NCI-H2081 treated with DMSO at 0.1 percent for 48 hours (cell line): ENCODE results near the gene THRSP.
"Not testable (repeated sequence)": the region's sequence is repeated elsewhere in the genome, so short reads cannot be mapped to it uniquely, and the experiment has no call there.

Source experiments
- DNase-seq: peaks from one replicate; lab custom pipeline; 2025; lab: John Stamatoyannopoulos, UW

THRSP gene

GRCh38 chr11:78039391-78039918 lies 24.2 kb upstream of the THRSP start:
- no peak for DNase-seq

GRCh38 chr11:78039919-78040671 lies 23.6 kb upstream of the THRSP start:
- no peak for DNase-seq

- no peak for DNase-seq
Measured at GRCh38 chr11:78040691-78041379, 22.8 kb upstream of the THRSP start.

- not testable (repeated sequence) for DNase-seq
Measured at GRCh38 chr11:78041380-78041719, 22.3 kb upstream of the THRSP start.

GRCh38 chr11:78041843-78042440 lies 21.7 kb upstream of the THRSP start:
- no peak for DNase-seq

GRCh38 chr11:78044706-78045105 lies 19.0 kb upstream of the THRSP start:
- no peak for DNase-seq

- DNase-seq: peak; percentile 52
Measured at GRCh38 chr11:78045851-78046485, 17.7 kb upstream of the THRSP start.

GRCh38 chr11:78046486-78046854 lies 17.2 kb upstream of the THRSP start:
- DNase-seq: no peak

GRCh38 chr11:78048561-78048960 lies 15.1 kb upstream of the THRSP start:
- DNase-seq: no peak

GRCh38 chr11:78049348-78049747 lies 14.3 kb upstream of the THRSP start:
- DNase-seq: no peak

- DNase-seq: no peak
Measured at GRCh38 chr11:78050964-78051831, 12.5 kb upstream of the THRSP start.

GRCh38 chr11:78054971-78055370 lies 8.7 kb upstream of the THRSP start:
- no peak for DNase-seq

GRCh38 chr11:78056093-78056492 lies 7.6 kb upstream of the THRSP start:
- no peak for DNase-seq

GRCh38 chr11:78057462-78058055 lies 6.1 kb upstream of the THRSP start:
- DNase-seq: no peak

- not testable (repeated sequence) for DNase-seq
Measured at GRCh38 chr11:78059749-78060328, 3.8 kb upstream of the THRSP start.

GRCh38 chr11:78060533-78060932 lies 3.1 kb upstream of the THRSP start:
- no peak for DNase-seq

GRCh38 chr11:78061088-78061920 lies 2.4 kb upstream of the THRSP start:
- DNase-seq: no peak

GRCh38 chr11:78061921-78062311 lies 1.7 kb upstream of the THRSP start:
- DNase-seq: no peak

- no peak for DNase-seq
Measured at GRCh38 chr11:78062671-78063070, 990 bp upstream of the THRSP start.

- no peak for DNase-seq
Measured at GRCh38 chr11:78065203-78065602, 1.5 kb downstream of the THRSP start.
